Chondrocyte (in vitro differentiated cells): Measurements from ENCODE around the gene FANCE. TPM values are rescaled to one million over a fixed set of nuclear protein-coding genes. Genes with fewer than 3 reads are reported as not detected.

Experiments used
- DNase-seq: peaks from one replicate; pipeline ENCODE4 v3.0.0; 2021; ENCODE audit warnings: mixed read lengths, low spot score
- H3K27ac Mint-ChIP-seq: one replicate; pipeline ENCODE4 v1.8.0; 2021; ENCODE audit warnings: mild to moderate bottlenecking, moderate library complexity, mixed read lengths; ENCODE audit not compliant: unreplicated experiment
- H3K27me3 Mint-ChIP-seq: 2 replicates; pipeline ENCODE4 v1.8.0; 2021; ENCODE audit warnings: low read depth, mixed read lengths
- H3K36me3 Mint-ChIP-seq: 2 replicates; pipeline ENCODE4 v1.8.0; 2021; ENCODE audit warnings: low read depth, mixed read lengths
- H3K4me1 Mint-ChIP-seq: 2 replicates; pipeline ENCODE4 v1.8.0; 2021; ENCODE audit warnings: low read depth, mild to moderate bottlenecking, mixed read lengths
- H3K4me3 Mint-ChIP-seq: one replicate; pipeline ENCODE4 v1.8.0; 2021; ENCODE audit warnings: mild to moderate bottlenecking, moderate library complexity, mixed read lengths; ENCODE audit not compliant: unreplicated experiment
- H3K9me3 Mint-ChIP-seq: 2 replicates; pipeline ENCODE4 v1.8.0; 2021; ENCODE audit warnings: low read depth, mixed read lengths
- total RNA-seq: library from RNA; stranded (reverse); gene quantifications from 3 replicates; pipeline ENCODE4 v1.2.1, GENCODE V29; 2021
- TF ChIP-seq, protein P1 (sequence below): fragments of 200-600 bp; sonication (generic); IDR thresholded peaks from 2 replicates; pipeline ENCODE4 v1.5.0; 2021; ENCODE audit warnings: antibody characterized with exemption, mild to moderate bottlenecking, moderate library complexity

Gene FANCE
- total RNA-seq, 1 donor from 2014 or later: 6.8 TPM

- H3K27me3 Mint-ChIP-seq: no peaks in the 10 kb centered on the region
- H3K4me3 Mint-ChIP-seq: no peak overlapping the region
- TF ChIP-seq, protein P1, sequence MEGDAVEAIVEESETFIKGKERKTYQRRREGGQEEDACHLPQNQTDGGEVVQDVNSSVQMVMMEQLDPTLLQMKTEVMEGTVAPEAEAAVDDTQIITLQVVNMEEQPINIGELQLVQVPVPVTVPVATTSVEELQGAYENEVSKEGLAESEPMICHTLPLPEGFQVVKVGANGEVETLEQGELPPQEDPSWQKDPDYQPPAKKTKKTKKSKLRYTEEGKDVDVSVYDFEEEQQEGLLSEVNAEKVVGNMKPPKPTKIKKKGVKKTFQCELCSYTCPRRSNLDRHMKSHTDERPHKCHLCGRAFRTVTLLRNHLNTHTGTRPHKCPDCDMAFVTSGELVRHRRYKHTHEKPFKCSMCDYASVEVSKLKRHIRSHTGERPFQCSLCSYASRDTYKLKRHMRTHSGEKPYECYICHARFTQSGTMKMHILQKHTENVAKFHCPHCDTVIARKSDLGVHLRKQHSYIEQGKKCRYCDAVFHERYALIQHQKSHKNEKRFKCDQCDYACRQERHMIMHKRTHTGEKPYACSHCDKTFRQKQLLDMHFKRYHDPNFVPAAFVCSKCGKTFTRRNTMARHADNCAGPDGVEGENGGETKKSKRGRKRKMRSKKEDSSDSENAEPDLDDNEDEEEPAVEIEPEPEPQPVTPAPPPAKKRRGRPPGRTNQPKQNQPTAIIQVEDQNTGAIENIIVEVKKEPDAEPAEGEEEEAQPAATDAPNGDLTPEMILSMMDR: no peak
- H3K27ac Mint-ChIP-seq: no peak overlapping the region
- peaks cover 16% of the 10 kb centered on the region for H3K36me3 Mint-ChIP-seq
- DNase-seq: no peak
- H3K9me3 Mint-ChIP-seq: no peaks in the 10 kb centered on the region
- no peaks in the 10 kb centered on the region for H3K4me1 Mint-ChIP-seq
Measured at GRCh38 chr6:35409245-35409644, 42.9 kb upstream of the FANCE start.

GRCh38 chr6:35410131-35410530 lies 42.0 kb upstream of the FANCE start:
- Mint-ChIP-seq H3K9me3 (no peaks in the 10 kb centered on the region), H3K27ac (no peak overlapping the region), H3K36me3 (peaks cover 16% of the 10 kb centered on the region), H3K4me3 (no peak overlapping the region), H3K4me1 (peaks cover 7% of the 10 kb centered on the region), H3K27me3 (no peaks in the 10 kb centered on the region)
- no peak for DNase-seq
- TF ChIP-seq, protein P1: no peak

GRCh38 chr6:35411066-35411465 lies 41.1 kb upstream of the FANCE start:
- Mint-ChIP-seq H3K4me1 (peaks cover 13% of the 10 kb centered on the region), H3K36me3 (peaks cover 16% of the 10 kb centered on the region), H3K27me3 (no peaks in the 10 kb centered on the region), H3K4me3 (no peak overlapping the region), H3K27ac (no peak overlapping the region), H3K9me3 (no peaks in the 10 kb centered on the region)
- DNase-seq: no peak
- TF ChIP-seq, protein P1: no peak

- H3K4me1 Mint-ChIP-seq: peaks cover 13% of the 10 kb centered on the region
- no peaks in the 10 kb centered on the region for H3K9me3 Mint-ChIP-seq
- no peak overlapping the region for H3K4me3 Mint-ChIP-seq
- H3K36me3 Mint-ChIP-seq: peaks cover 16% of the 10 kb centered on the region
- no peaks in the 10 kb centered on the region for H3K27me3 Mint-ChIP-seq
- no peak overlapping the region for H3K27ac Mint-ChIP-seq
- no peak for DNase-seq
- TF ChIP-seq, protein P1: no peak
Measured at GRCh38 chr6:35412102-35412501, 40.0 kb upstream of the FANCE start.

DNA sequence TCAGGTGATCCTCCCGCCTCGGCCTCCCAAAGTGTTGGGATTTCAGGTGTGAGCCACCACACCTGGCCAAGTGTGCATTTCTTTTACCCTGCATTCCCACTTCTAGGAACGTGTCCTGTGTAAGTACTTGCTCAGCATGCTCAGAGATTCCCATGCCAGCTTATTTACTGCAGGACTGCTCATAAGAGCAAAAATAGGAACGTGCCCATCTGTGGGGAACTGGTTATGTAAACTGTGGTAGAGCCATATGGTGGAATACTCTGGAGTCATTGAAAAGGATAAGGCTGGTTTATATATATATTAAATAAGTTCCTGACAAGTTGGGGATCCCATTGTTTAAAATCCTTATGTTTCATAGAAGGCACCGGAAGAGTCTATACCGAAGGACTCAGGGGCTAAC lies 38.2 kb upstream of the FANCE start:
- H3K9me3 Mint-ChIP-seq: no peaks in the 10 kb centered on the region

More for the DNA sequence above, 38.2 kb upstream of the FANCE start:
- no peak overlapping the region for H3K27ac Mint-ChIP-seq
- no peak for DNase-seq
- peaks cover 16% of the 10 kb centered on the region for H3K36me3 Mint-ChIP-seq
- TF ChIP-seq, protein P1: no peak
- no peaks in the 10 kb centered on the region for H3K27me3 Mint-ChIP-seq
- H3K4me3 Mint-ChIP-seq: no peak overlapping the region
- H3K4me1 Mint-ChIP-seq: peaks cover 13% of the 10 kb centered on the region
